GM12874 (cell line): ENCODE data around the gene LTBP4.

ENCODE experiments used
- TF ChIP-seq, protein P1 (sequence below): IDR thresholded peaks from 2 replicates; pipeline ENCODE4 v1.5.1; 2011; ENCODE audit warnings: low read depth, mild to moderate bottlenecking, control low read depth, low read length, moderate library complexity; ENCODE audit not compliant: insufficient read depth

LTBP4 gene

DNA sequence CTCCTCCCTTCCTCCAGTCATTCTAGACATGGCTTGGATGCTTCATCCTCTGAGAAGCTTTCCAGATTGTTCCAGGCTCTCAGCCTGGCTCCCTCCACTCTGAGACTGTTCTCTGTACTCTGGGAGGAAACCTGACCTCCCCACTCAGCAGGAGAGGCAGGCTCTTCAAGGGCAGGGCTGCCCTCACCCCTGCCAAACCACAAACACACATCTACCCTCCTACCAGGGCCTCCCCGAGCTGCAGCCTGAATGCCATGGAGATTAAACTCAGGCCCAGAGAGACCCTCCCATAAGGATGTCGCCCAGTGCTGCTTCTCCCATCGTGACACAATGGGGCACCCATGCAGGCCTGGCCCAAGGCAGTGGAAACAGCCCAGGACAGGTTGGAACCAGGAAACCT, 73.1 kb downstream of the LTBP4 start:
- TF ChIP-seq, protein P1, sequence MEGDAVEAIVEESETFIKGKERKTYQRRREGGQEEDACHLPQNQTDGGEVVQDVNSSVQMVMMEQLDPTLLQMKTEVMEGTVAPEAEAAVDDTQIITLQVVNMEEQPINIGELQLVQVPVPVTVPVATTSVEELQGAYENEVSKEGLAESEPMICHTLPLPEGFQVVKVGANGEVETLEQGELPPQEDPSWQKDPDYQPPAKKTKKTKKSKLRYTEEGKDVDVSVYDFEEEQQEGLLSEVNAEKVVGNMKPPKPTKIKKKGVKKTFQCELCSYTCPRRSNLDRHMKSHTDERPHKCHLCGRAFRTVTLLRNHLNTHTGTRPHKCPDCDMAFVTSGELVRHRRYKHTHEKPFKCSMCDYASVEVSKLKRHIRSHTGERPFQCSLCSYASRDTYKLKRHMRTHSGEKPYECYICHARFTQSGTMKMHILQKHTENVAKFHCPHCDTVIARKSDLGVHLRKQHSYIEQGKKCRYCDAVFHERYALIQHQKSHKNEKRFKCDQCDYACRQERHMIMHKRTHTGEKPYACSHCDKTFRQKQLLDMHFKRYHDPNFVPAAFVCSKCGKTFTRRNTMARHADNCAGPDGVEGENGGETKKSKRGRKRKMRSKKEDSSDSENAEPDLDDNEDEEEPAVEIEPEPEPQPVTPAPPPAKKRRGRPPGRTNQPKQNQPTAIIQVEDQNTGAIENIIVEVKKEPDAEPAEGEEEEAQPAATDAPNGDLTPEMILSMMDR: no peak

DNA sequence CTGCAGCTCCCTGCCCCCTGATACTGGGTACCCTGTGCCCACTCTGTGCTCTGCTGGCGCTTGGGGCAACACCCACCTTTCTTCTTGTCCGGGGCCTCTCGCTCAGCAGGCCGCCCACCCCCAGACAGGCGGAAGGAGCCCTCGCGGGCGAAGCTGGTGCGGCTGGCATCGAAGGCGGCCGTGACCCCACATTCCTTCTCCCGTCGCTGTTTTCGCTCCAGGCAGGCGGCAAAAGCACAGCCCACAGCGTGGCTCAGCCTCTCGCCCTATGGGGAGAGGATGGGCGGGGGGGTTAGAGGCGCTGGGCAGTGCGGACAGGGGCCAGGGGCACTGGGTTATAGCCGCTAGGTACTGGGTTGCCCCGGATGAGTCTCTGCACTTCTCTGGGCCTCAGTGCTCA, 76.0 kb downstream of the LTBP4 start:
- TF ChIP-seq, protein P1: no peak
